ENCODE results near the gene SNCG. TPM values are rescaled to one million over a fixed set of nuclear protein-coding genes. Genes with fewer than 3 reads are reported as not detected.

The SNCG gene
- total RNA-seq, 1 experiment from 2014 or later, result 5.5 TPM

DNA sequence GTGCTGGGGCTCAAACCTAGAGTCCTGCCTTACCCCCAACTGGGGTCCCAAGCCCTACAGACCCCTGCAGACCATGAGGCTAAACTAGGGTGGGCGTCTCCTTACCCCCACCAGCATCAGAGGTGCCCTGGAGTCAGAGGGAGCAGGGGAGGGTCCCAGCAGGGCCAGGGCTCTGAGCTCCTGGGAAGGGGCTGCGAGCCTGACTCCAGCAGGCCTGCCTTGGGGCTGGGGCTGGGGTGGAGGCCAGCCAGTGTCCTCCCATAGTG is 1.3 kb downstream of the SNCG start:
- Histone ChIP-seq H2BK120ac (ENCODE audit: low read depth, low read length, poor library complexity, severe bottlenecking) (no peak overlapping the region), H3K23ac (ENCODE audit: insufficient read length, low read depth, low read length) (no peak overlapping the region), H2AFZ (ENCODE audit: low read length) (no peak overlapping the region), H2BK20ac (ENCODE audit: low read depth, low read length, poor library complexity, severe bottlenecking) (no peak overlapping the region), H4K20me1 (ENCODE audit: control insufficient read depth, insufficient read depth, insufficient read length) (no peaks in the 10 kb centered on the region), H3K23me2 (ENCODE audit: insufficient read length, low read depth, low read length, poor library complexity, severe bottlenecking) (no peaks in the 10 kb centered on the region), H3K9me3 (ENCODE audit: control insufficient read depth, low read depth, low read length) (no peaks in the 10 kb centered on the region), H4K8ac (replicated peaks; ENCODE audit: insufficient read length, low read depth, low read length) (no peak overlapping the region), H3K56ac (ENCODE audit: insufficient read length, low read depth, low read length) (no peak overlapping the region), H4K91ac (ENCODE audit: insufficient read length, low read depth, low read length) (no peak overlapping the region), H4K5ac (ENCODE audit: insufficient read length, low read depth, low read length) (no peak overlapping the region), H3K4ac (ENCODE audit: low read depth, low read length) (no peak overlapping the region), H2BK15ac (ENCODE audit: low read depth, low read length) (0 out of 2 replicates have a peak overlapping the region, but pooled peaks have one; percentile 56), H2AK5ac (ENCODE audit: insufficient read length, low read length) (no peak overlapping the region), H2BK5ac (ENCODE audit: insufficient read length, low read length) (no peak overlapping the region), H3K27me3 (ENCODE audit: insufficient read depth, low read length) (no peaks in the 10 kb centered on the region), H3K4me1 (ENCODE audit: insufficient read depth, low read length) (peaks cover 7% of the 10 kb centered on the region; the same call in 1 of the 2 replicates), H3K9ac (ENCODE audit: extremely low read depth, insufficient read length, low read length) (no peak overlapping the region), H3K18ac (ENCODE audit: insufficient read length, low read depth, low read length) (no peak overlapping the region), H3K79me2 (ENCODE audit: insufficient read depth, low read length) (no peaks in the 10 kb centered on the region), H3K27ac (ENCODE audit: insufficient read length, low read depth, low read length) (no peak overlapping the region), H3K14ac (ENCODE audit: insufficient read depth, low read length) (no peak overlapping the region), H2BK12ac (ENCODE audit: insufficient read length, low read depth, low read length) (no peak overlapping the region), H3K79me1 (ENCODE audit: insufficient read depth, low read depth, low read length, poor library complexity, severe bottlenecking) (no peaks in the 10 kb centered on the region), H3K4me2 (ENCODE audit: insufficient read depth, insufficient read length, low read length) (no peak overlapping the region), H3T11ph (ENCODE audit: low read length) (no peak overlapping the region)
- TF ChIP-seq, protein P1, sequence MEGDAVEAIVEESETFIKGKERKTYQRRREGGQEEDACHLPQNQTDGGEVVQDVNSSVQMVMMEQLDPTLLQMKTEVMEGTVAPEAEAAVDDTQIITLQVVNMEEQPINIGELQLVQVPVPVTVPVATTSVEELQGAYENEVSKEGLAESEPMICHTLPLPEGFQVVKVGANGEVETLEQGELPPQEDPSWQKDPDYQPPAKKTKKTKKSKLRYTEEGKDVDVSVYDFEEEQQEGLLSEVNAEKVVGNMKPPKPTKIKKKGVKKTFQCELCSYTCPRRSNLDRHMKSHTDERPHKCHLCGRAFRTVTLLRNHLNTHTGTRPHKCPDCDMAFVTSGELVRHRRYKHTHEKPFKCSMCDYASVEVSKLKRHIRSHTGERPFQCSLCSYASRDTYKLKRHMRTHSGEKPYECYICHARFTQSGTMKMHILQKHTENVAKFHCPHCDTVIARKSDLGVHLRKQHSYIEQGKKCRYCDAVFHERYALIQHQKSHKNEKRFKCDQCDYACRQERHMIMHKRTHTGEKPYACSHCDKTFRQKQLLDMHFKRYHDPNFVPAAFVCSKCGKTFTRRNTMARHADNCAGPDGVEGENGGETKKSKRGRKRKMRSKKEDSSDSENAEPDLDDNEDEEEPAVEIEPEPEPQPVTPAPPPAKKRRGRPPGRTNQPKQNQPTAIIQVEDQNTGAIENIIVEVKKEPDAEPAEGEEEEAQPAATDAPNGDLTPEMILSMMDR (conservative IDR thresholded peaks at IDR 0.05), result no peak
- WGBS (ENCODE audit: extremely low coverage, insufficient read length, low lambda C conversion rate), result no CpG with 5 or more reads among the region's 2 CpGs
- Mint-ChIP-seq H3K27me3 (ENCODE audit: low read depth) (no peaks in the 10 kb centered on the region; the same call in 1 of the 2 replicates), H3K4me1 (peaks cover 35 to 41% of the 10 kb centered on the region in 2 experiments), H3K27ac (no peak overlapping the region; a peak in 1 of 7 replicates), H3K9me3 (no peaks in the 10 kb centered on the region), H3K4me3 (no peak overlapping the region), H3K36me3 (ENCODE audit: insufficient read depth in 1 of 3, low read depth in 3 of 3) (no peaks in the 10 kb centered on the region)
- DNase-seq, result no peak
